NCI-H2227 (cell line): ENCODE measurements around the gene TSFM.
"Not testable (repeated sequence)": the region's sequence is repeated elsewhere in the genome, so short reads cannot be mapped to it uniquely, and the experiment has no call there.

Experiments
- DNase-seq: peaks from one replicate; lab custom pipeline; 2025; ENCODE audit not compliant: unreplicated experiment; lab: John Stamatoyannopoulos, UW

The TSFM gene

DNA sequence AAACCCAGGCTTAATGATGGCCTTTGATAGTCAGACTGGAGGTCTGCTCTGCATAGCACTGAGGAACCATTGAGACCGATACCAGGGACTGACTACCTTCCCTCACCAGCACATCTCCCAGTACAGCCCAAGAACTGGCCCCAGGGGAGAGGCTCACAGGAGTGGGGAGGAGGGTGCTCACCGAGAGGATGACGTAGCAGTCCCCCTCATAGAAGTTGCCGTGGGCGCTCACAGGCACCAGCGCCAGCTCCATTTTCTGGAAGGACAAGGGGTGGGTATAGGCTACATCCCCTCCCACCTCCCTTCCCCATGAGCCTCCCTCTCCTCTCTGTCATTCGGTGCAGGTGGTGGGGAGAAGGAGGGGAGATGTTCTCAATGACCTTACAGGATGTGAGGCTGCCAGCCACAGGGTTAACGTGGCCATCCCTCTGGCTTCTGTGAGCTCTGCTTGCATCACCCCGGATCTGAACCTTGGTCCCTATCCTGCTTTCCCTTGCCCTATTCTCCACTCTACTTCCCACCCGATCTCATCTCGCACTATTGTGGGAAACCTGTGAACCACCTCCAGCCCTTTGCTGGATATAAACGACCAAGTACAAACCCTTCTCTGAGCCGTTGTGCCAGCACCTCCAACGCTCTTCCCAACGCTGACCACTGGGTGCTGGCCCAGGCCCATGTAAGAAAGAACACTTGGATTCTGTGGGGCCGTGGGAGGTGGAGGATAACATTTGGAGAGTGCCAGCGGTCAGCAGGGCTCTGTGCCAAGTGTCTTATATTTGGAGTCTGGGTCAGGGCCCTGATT lies 31.6 kb downstream of the TSFM start:
- DNase-seq = no peak

GRCh38 chr12:57815177-57816000 lies 32.8 kb downstream of the TSFM start:
- DNase-seq = no peak

GRCh38 chr12:57816001-57816854 lies 33.6 kb downstream of the TSFM start:
- no peak for DNase-seq

DNA sequence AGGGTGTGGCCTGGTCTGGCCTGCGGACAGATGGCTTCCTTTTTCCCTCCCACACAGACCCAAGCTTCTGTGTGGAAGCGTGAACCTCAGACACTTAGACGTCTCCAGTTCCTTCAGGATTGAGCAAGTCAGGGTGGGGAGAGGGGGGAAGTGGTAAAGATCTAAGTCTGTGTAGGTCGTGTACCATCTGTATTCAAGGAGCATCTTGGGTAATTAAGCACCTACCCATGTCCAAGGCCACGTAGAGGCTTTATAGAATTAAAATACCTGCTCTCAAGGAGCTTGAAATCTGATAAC lies 34.2 kb downstream of the TSFM start:
- no peak for DNase-seq

GRCh38 chr12:57817261-57817989 lies 34.8 kb downstream of the TSFM start:
- DNase-seq = no peak

- DNase-seq = not testable (repeated sequence)
Observed at GRCh38 chr12:57817990-57818331, 35.4 kb downstream of the TSFM start.

- not testable (repeated sequence) for DNase-seq
Observed at GRCh38 chr12:57820119-57820518, 37.5 kb downstream of the TSFM start.

DNA sequence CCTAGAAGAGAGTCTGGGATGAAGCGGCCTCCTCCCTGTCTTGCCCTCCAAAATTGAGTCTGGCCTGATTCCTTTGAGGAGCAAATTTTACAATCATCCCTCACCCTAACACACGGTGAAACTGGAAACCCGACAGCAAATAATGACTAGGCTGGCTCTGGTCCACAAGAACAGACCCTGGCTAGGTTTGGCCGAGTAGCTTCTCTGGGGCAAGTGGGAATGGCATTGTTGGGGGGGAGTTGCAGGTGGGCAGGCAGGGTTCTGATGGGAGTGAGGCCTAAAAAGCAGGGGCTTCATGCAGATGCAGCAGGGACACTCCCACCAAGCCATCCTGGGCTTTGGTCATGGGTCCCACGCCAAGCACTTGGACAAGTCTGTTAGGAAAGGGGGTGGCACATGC lies 38.4 kb downstream of the TSFM start:
- not testable (repeated sequence) for DNase-seq

DNA sequence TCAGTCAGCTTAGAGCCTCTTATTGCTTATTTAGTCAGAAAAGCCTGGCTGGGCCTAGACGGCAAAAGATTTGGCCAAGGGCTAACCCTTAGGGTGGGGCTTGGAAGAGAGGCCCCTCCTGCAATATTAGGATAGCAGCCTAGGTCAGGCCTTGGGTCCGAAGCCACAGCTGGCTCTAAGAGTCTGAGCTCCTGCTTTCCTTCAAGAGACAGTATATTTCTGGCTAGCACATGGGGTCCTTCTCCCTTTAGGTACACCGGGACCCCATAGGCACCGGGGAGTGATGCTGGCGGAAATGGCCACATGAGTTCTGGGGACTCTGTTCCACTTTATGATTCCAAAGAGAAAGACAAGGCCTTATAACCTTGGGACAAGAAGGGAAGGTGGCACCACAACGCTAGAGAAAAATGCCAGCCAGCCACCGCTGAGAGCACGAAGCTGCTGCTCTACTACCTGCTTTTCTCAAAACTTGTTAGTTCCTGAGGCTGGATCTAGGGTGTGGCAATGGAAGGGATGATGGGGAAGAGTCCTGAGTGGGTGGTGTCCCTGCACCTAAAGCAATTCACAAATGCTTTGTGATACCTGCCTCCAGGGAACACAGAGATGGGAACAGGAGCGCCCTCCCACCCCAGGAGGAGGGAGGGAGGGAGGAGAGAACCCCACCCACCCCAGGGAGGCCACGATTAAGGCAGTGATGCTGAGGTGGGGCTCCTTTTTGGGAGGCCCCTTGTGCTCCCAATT lies 39.1 kb downstream of the TSFM start:
- DNase-seq = no peak

DNA sequence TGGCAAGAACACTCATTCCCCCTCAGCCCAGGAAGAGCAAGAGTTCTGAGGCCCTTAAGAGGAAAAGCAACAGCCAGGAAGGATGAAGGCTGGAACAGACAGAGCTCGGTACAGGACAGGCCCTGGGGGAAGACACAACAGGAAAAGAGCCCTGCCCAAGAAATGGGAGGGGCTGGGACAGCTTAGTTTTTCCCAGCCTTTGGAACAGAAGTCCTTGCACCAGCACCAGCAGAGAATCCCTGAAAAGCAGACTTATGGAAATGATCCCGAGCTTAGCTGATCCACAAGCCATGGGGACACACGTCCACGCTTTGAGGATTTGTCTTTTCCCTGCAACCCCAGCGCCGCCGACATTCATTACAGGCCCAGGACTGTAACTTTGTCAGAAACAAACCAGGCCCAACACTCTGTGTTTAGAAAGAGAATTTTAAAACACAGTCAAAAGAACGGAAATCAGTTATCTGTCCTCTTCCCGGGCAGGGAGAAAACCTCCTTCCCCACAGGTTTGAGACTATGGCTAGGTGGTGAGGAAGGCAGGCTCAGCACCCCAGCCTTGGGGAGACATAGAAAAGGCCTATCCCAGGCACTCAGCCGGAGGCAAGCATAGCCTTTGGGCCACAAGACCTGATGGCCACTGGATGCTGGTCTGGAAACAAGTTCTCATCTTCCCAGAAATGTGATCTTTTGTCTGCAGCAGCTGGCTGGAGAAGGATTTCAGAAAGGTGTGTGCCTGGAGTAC lies 40.0 kb downstream of the TSFM start:
- no peak for DNase-seq

GRCh38 chr12:57823131-57823907 lies 40.7 kb downstream of the TSFM start:
- no peak for DNase-seq

- DNase-seq = no peak
Observed at GRCh38 chr12:57823908-57824640, 41.5 kb downstream of the TSFM start.

- no peak for DNase-seq
Observed at GRCh38 chr12:57825451-57825850, 42.9 kb downstream of the TSFM start.

DNA sequence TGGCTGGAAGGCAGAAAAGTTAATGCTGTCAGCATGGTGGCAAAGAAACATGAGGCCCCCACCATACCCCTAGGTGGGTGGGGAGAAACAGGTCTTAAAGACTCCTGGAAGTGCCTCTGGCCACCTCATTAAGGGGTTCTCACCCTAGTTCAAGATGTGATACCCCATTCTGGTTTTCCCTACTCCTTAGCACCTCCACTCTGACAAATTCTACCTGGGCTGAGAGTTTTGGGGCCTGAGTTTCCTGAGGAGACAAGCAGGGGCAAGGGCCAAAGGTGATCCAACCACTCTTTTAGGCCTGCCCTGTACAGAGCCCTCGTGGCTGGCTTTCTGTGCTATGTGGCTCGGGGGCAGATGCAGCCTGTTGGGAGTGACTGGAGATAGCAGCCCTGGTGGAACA lies 43.8 kb downstream of the TSFM start:
- no peak for DNase-seq

DNA sequence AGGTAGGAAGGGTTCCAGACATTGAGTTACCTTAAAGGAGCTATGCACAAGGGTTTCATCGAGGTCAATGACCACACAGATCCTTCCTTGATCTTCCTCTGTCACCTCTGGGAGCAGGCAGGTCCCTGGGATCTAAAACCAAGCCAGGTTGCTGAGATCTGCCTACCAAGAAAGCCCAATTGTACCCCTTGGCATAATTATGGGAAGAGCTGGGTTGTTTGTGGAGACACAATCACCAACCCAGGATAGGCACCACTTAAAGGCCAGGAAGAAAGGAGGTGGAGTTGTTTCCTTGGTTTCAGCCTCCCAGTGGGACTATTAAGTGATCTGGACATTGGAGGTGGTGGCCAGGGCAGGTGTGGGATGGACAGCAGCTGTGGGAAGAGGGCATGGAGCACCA lies 44.4 kb downstream of the TSFM start:
- DNase-seq = no peak

DNA sequence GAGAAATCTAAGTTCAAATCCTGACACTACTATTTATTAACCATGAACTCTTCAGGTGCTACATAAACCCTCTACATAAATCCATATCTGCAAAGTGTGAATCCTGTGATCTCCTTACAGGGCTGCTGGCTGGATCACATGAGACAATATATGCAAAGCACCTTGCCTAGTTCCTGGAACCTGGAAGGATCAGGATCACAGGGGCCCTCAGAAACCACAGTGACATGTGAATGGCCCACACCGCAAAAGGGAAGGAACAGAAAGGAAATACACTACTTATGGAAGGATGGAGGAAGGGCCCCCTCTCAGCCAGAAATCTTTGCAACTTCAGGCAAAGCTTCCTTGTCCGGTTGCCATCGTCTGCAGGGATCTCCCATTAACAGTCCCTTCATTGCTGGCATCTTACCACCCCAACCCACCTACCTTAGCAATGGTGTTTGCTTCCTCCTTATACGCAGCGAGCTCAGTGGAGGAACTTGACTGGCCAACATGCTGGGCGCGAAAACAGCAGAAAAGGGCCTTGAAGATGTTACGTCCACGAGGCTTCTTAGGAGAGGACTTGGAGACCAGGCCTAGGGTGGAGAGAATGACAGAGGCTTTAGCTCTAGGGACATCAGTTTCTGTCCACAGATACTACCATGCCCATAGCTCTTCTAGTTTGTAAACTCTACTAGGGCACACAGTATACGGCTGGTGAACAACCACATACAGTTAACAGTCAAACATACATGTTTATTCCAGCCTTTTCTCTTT lies 46.6 kb downstream of the TSFM start:
- no peak for DNase-seq

- DNase-seq = no peak
Observed at GRCh38 chr12:57830393-57830792, 47.8 kb downstream of the TSFM start.
